Fibroblast of skin of right quadriceps (primary cell): ENCODE data around the gene SELENOP.
"Not testable (repeated sequence)": the region's sequence is repeated elsewhere in the genome, so short reads cannot be mapped to it uniquely, and the experiment has no call there.

ENCODE experiments used
- DNase-seq: peaks from one replicate; pipeline ENCODE4 v3.0.0-alpha.2; 2013

The SELENOP gene

GRCh38 chr5:42811591-42812446 is at the start of gene SELENOP:
TSS of gene SELENOP (minus strand) at chr5:42811892. CDS start at chr5:42808353, 3,539 bp downstream.
- DNase-seq, result peak; percentile 26

GRCh38 chr5:42858687-42859086 is 47.0 kb upstream of the SELENOP start:
- no peak for DNase-seq

GRCh38 chr5:42858031-42858643 is 46.4 kb upstream of the SELENOP start:
- no peak for DNase-seq

GRCh38 chr5:42855811-42856210 is 44.1 kb upstream of the SELENOP start:
- no peak for DNase-seq

- DNase-seq, result no peak
These were observed 43.7 kb upstream of the SELENOP start for GRCh38 chr5:42855386-42855785.

- no peak for DNase-seq
These were observed 43.1 kb upstream of the SELENOP start for GRCh38 chr5:42854795-42855194.

GRCh38 chr5:42852826-42853225 is 41.1 kb upstream of the SELENOP start:
- DNase-seq, result no peak

GRCh38 chr5:42851481-42851880 is 39.8 kb upstream of the SELENOP start:
- DNase-seq, result no peak

- DNase-seq, result no peak
These were observed 36.9 kb upstream of the SELENOP start for GRCh38 chr5:42848545-42848944.

GRCh38 chr5:42844408-42844807 is 32.7 kb upstream of the SELENOP start:
- not testable (repeated sequence) for DNase-seq

- no peak for DNase-seq
These were observed 32.1 kb upstream of the SELENOP start for GRCh38 chr5:42843675-42844292.

- DNase-seq, result peak; percentile 12
These were observed 31.4 kb upstream of the SELENOP start for GRCh38 chr5:42842921-42843641.

GRCh38 chr5:42840842-42841567 is 29.3 kb upstream of the SELENOP start:
- DNase-seq, result no peak

GRCh38 chr5:42840269-42840668 is 28.6 kb upstream of the SELENOP start:
- peak; percentile 88 for DNase-seq

- no peak for DNase-seq
These were observed 27.5 kb upstream of the SELENOP start for GRCh38 chr5:42839196-42839595.

GRCh38 chr5:42837601-42838000 is 25.9 kb upstream of the SELENOP start:
- DNase-seq, result no peak

- DNase-seq, result no peak
These were observed 24.5 kb upstream of the SELENOP start for GRCh38 chr5:42836070-42836769.

- no peak for DNase-seq
These were observed 20.4 kb upstream of the SELENOP start for GRCh38 chr5:42832060-42832459.

GRCh38 chr5:42830924-42831323 is 19.2 kb upstream of the SELENOP start:
- DNase-seq, result no peak

- no peak for DNase-seq
These were observed 17.0 kb upstream of the SELENOP start for GRCh38 chr5:42828671-42829070.

- no peak for DNase-seq
These were observed 15.2 kb upstream of the SELENOP start for GRCh38 chr5:42826757-42827515.
